ENCODE measurements around the gene CACNA2D2. TPM values are rescaled to one million over a fixed set of nuclear protein-coding genes. Genes with fewer than 3 reads are reported as not detected.
A peak's percentile ranks its signal among the peaks of the same experiment; 100 is the strongest.
"Not testable (repeated sequence)": the region's sequence is repeated elsewhere in the genome, so short reads cannot be mapped to it uniquely, and the experiment has no call there.

The CACNA2D2 gene
- polyA plus RNA-seq, 1 of the 3 experiments (the other 2 are of a cell fraction) = 1.1 TPM

GRCh38 chr3:50516440-50516871, 13.0 kb upstream of the CACNA2D2 start:
- DNase-seq = peak; percentile 72
- CTCF ChIA-PET = interaction anchor here (0.6 to 7.3 kb wide), 12 partner anchors 14 to 358 kb away, joined by 3 to 94 read pairs (median 6); partner anchors contain the start of gene CACNA2D2

GRCh38 chr3:50515565-50516439, 12.4 kb upstream of the CACNA2D2 start:
- CTCF ChIA-PET = interaction anchor here (0.6 to 7.3 kb wide), 11 partner anchors 13 to 873 kb away, joined by 3 to 94 read pairs (median 6); partner anchors contain the start of gene CACNA2D2
- H3K4me1 ChIP-seq (ENCODE audit: control insufficient read depth in 1 of 2, insufficient read depth in 2 of 2, low read depth in 1 of 2, low read length in 1 of 2) = peaks cover 0 to 84% of the 10 kb centered on the region in 2 experiments; a peak in 2 of 4 replicates
- POLR2A ChIA-PET = interaction anchor here (0.8 to 1.4 kb wide), 2 partner anchors 14 to 86 kb away, joined by 3 to 5 read pairs; no protein-coding TSS in a partner anchor

More at GRCh38 chr3:50516440-50516871, 13.0 kb upstream of the CACNA2D2 start:
- no peaks in the 10 kb centered on the region for H3K36me3 ChIP-seq (replicated peaks in 1 of 2; ENCODE audit: control insufficient read depth in 1 of 2, insufficient read depth in 2 of 2, low read length in 1 of 2)
- H3K27me3 ChIP-seq (ENCODE audit: insufficient read depth) = 0 out of 2 replicates have a peak, but pooled peaks cover 5% of the 10 kb centered on the region
- H3K4me3 ChIP-seq (ENCODE audit: low read depth in 2 of 2, low read length in 1 of 2) = no peak overlapping the region; a peak in 1 of 4 replicates
- POLR2A ChIA-PET = interaction anchor here (0.7 to 1.4 kb wide), 3 partner anchors 14 to 135 kb away, joined by 3 to 5 read pairs (median 4); no protein-coding TSS in a partner anchor
- no peaks in the 10 kb centered on the region for H3K9me3 ChIP-seq
- H3K79me2 ChIP-seq (ENCODE audit: insufficient read depth) = no peaks in the 10 kb centered on the region
- peak overlapping the region in 1 of 2 experiments; percentile 97; a peak in 2 of 4 replicates for H3K27ac ChIP-seq (ENCODE audit: low read depth in 2 of 2, low read length in 1 of 2)
- no peaks in the 10 kb centered on the region for H4K20me1 ChIP-seq (ENCODE audit: insufficient read depth)
- H3K4me2 ChIP-seq = no peak overlapping the region
- H3F3A ChIP-seq (replicated peaks; ENCODE audit: insufficient read depth) = no peaks in the 10 kb centered on the region
- TF ChIP-seq YY1 (IDR thresholded peaks at IDR 0.05; ENCODE audit: low read depth) (no peak), EP300 (IDR thresholded peaks at IDR 0.05; ENCODE audit: borderline replicate concordance in 1 of 2, low read depth in 1 of 2, low read length in 1 of 2) (peak in 1 of 2 experiments; percentile 68; a peak in 1 of 4 replicates), FOXJ3 (CRISPR knock-in tag; IDR thresholded peaks at IDR 0.05) (peak; percentile 50), NFIC (IDR thresholded peaks at IDR 0.05; ENCODE audit: borderline replicate concordance) (no peak), ELF1 (IDR thresholded peaks at IDR 0.05) (no peak), MAX (IDR thresholded peaks at IDR 0.05; ENCODE audit: low read depth) (no peak), GATA2 (CRISPR knock-in tag; IDR thresholded peaks at IDR 0.05) (peak; percentile 84), USF1 (IDR thresholded peaks at IDR 0.05; ENCODE audit: borderline replicate concordance, low read depth) (no peak), RAD21 (IDR thresholded peaks at IDR 0.05; ENCODE audit: low read length) (no peak), CHD2 (IDR thresholded peaks at IDR 0.05; ENCODE audit: low read length, partially characterized antibody) (peak; percentile 7)
- H3K9me2 ChIP-seq = no peaks in the 10 kb centered on the region
- 86% methylated on average over 3 of the region's 4 CpGs for WGBS (ENCODE audit: low lambda C conversion rate)
- 0 out of 2 replicates have a peak overlapping the region, but pooled peaks have one; percentile 53 for H2AFZ ChIP-seq (ENCODE audit: low read depth)
- peaks cover 0 to 80% of the 10 kb centered on the region in 2 experiments; a peak in 2 of 4 replicates for H3K4me1 ChIP-seq (ENCODE audit: control insufficient read depth in 1 of 2, insufficient read depth in 2 of 2, low read depth in 1 of 2, low read length in 1 of 2)
- no peak overlapping the region for H3K9ac ChIP-seq

GRCh38 chr3:50512908-50513307, 9.5 kb upstream of the CACNA2D2 start:
- not testable (repeated sequence) for H3F3A ChIP-seq (replicated peaks; ENCODE audit: insufficient read depth); H3K4me3 ChIP-seq (ENCODE audit: low read depth in 2 of 2, low read length in 1 of 2); H3K9me2 ChIP-seq; H3K36me3 ChIP-seq (replicated peaks in 1 of 2; ENCODE audit: control insufficient read depth in 1 of 2, insufficient read depth in 2 of 2, low read length in 1 of 2); H3K27ac ChIP-seq (ENCODE audit: low read depth in 2 of 2, low read length in 1 of 2); H3K9me3 ChIP-seq; H3K4me2 ChIP-seq; H2AFZ ChIP-seq (ENCODE audit: low read depth); H4K20me1 ChIP-seq (ENCODE audit: insufficient read depth); H3K79me2 ChIP-seq (ENCODE audit: insufficient read depth); H3K9ac ChIP-seq
- DNase-seq = peak; percentile 71
- Histone ChIP-seq H3K4me1 (ENCODE audit: control insufficient read depth in 1 of 2, insufficient read depth in 2 of 2, low read depth in 1 of 2, low read length in 1 of 2) (peaks cover 0 to 66% of the 10 kb centered on the region in 2 experiments; a peak in 2 of 4 replicates), H3K27me3 (ENCODE audit: insufficient read depth) (peaks cover 18% of the 10 kb centered on the region; the same call in 1 of the 2 replicates)
- 71% methylated on average over 8 of the region's 8 CpGs for WGBS (ENCODE audit: low lambda C conversion rate)
- ChIA-PET POLR2A (interaction anchor here (0.6 to 0.7 kb wide), 2 partner anchors 10 to 20 kb away, joined by 3 to 4 read pairs; no protein-coding TSS in a partner anchor), CTCF (interaction anchor here (1.1 to 7.3 kb wide), 5 partner anchors 10 to 77 kb away, joined by 3 to 94 read pairs (median 5); partner anchors contain the start of gene CACNA2D2)

More at GRCh38 chr3:50515565-50516439, 12.4 kb upstream of the CACNA2D2 start:
- H3K4me2 ChIP-seq = no peak overlapping the region
- H3K9me3 ChIP-seq = no peaks in the 10 kb centered on the region
- 24% methylated on average over 9 of the region's 22 CpGs for WGBS (ENCODE audit: low lambda C conversion rate)
- DNase-seq = peak; percentile 88
- H3K9ac ChIP-seq = no peak overlapping the region
- H3K27me3 ChIP-seq (ENCODE audit: insufficient read depth) = 0 out of 2 replicates have a peak, but pooled peaks cover 5% of the 10 kb centered on the region
- H4K20me1 ChIP-seq (ENCODE audit: insufficient read depth) = no peaks in the 10 kb centered on the region
- H3K36me3 ChIP-seq (replicated peaks in 1 of 2; ENCODE audit: control insufficient read depth in 1 of 2, insufficient read depth in 2 of 2, low read length in 1 of 2) = no peaks in the 10 kb centered on the region
- H3F3A ChIP-seq (replicated peaks; ENCODE audit: insufficient read depth) = no peaks in the 10 kb centered on the region
- no peak for TF ChIP-seq RAD21 (IDR thresholded peaks at IDR 0.05; ENCODE audit: low read length)
- TF ChIP-seq SMC3 (IDR thresholded peaks at IDR 0.05; ENCODE audit: low read depth, low read length) = no peak
- 0 out of 2 replicates have a peak, but pooled peaks have one; percentile 59 for TF ChIP-seq RCOR1 (IDR thresholded peaks at IDR 0.05; ENCODE audit: low read length)
- peak; percentile 14; the same call in 1 of the 2 replicates for TF ChIP-seq NRF1 (IDR thresholded peaks at IDR 0.05; ENCODE audit: low read depth, low read length)
- TF ChIP-seq MXI1 (IDR thresholded peaks at IDR 0.05; ENCODE audit: low read depth, low read length) = peak; percentile 36; the same call in 1 of the 2 replicates
- TF ChIP-seq SIN3A (IDR thresholded peaks at IDR 0.05; ENCODE audit: borderline replicate concordance, low read depth, low read length) = no peak
- H3K79me2 ChIP-seq (ENCODE audit: insufficient read depth) = no peaks in the 10 kb centered on the region
- H3K27ac ChIP-seq (ENCODE audit: low read depth in 2 of 2, low read length in 1 of 2) = peak overlapping the region in 1 of 2 experiments; percentile 97; a peak in 2 of 4 replicates
- peak overlapping the region; percentile 53; the same call in 1 of the 2 replicates for H2AFZ ChIP-seq (ENCODE audit: low read depth)
- H3K4me3 ChIP-seq (ENCODE audit: low read depth in 2 of 2, low read length in 1 of 2) = no peak overlapping the region; a peak in 1 of 4 replicates
- no peaks in the 10 kb centered on the region for H3K9me2 ChIP-seq

Data from SK-N-SH (cell line).